ENCODE results near the gene EHMT1.
"Not testable (repeated sequence)": the region's sequence is repeated elsewhere in the genome, so short reads cannot be mapped to it uniquely, and the experiment has no call there.

Gene EHMT1

DNA sequence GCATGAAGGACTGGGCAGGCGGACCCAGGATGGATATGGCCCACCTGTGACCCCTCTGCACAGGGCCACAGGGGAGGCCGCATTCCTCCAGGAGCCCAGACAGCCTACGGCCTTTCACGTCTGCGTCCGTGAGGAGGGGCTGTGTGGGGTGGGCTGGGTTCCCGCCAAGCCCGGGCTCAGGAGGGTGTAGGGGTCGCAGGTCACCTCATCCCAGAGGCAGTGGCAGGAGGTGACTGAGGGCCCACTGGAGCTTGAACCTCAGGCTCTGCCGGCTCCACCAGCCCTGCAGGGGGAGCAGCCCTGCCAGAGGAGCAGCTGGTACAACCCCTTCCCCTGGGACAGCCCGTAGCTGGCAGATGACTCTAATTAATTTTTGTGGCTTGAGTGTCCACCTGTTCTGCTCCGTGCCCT is 218.0 kb downstream of the EHMT1 start:
- peak; percentile 72 for DNase-seq

DNA sequence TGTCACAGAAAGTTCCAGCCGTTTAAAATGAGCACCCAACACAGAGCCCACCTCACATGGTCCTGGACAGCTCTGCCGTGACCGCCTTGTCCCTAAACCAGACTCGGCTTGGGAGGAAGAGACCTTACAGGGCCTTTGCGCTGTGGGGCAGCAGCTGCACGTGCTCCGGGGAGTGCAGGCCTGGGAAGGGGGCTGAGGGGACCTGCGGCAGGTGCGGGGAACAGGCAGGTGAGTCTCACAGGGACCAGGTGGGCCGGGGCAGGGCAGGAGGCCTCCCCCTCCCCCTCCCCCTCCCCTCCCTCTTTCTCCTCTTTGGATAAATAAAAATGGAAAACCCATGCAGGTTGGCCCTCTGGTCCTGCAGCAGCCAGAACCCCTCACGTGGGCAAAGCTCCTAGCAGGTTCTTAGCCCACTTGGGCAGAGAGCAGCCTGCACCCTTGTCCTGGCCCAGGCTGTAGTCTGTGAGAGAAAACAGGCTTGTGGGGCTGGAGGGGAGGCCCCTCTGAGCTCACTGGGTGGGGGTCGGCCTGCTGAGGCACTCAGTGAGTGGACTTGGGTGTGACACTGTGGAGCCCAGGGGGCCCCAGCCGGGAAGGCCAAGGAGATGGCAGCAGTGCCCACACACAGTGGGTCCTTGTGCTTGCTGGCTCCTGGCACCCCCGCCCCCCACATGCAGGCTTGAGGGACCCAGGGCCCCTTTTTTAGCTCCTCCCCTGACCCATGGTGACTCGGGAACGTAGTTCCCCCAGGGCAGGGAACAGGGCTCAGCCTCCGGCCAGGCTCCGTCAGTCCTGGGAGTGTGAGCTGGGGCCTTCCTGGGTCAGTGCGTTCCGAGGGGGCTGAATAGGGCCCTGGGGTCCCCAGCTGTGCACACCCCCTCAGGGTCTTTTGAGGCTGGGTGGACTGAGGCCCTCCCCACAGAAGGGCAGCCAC is 218.8 kb downstream of the EHMT1 start:
- no peak for DNase-seq

DNA sequence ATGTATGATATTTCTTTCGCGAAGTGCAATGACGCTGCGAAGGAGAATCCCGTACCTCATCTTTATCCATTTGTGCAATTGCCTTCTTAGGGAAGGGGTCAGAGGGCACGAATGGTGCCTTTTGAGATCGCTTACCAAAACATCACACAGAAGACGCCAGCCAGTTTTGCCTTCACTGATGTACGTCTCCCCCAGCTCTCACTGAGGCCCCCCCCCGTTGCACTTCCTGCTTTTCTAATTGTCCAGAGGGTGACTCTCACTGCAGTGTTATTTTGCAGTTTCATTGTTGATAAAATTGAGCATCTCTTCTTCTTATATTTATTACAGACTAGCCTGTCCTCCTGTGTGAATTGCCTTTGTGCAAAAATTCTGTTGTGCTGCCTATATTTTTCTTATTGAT is 219.8 kb downstream of the EHMT1 start:
- DNase-seq: no peak

DNA sequence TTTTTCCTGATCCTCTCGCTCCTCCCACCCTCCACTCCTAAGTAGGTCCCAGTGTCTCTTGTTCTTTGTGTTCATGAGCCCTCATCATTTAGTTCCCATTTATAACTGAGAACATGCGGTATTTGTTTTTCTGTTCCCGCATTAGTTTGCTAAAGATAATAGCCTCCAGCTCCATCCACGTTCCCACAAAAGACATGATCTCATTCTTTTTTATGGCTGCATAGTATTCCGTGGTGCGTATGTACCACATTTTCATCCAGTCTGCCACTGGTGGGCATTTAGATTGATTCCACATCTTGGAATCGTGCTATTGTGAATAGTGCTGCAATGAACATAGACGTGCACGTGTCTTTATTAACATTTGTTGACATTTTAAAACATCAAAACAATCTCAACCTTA is 224.6 kb downstream of the EHMT1 start:
- no peak for DNase-seq

DNA sequence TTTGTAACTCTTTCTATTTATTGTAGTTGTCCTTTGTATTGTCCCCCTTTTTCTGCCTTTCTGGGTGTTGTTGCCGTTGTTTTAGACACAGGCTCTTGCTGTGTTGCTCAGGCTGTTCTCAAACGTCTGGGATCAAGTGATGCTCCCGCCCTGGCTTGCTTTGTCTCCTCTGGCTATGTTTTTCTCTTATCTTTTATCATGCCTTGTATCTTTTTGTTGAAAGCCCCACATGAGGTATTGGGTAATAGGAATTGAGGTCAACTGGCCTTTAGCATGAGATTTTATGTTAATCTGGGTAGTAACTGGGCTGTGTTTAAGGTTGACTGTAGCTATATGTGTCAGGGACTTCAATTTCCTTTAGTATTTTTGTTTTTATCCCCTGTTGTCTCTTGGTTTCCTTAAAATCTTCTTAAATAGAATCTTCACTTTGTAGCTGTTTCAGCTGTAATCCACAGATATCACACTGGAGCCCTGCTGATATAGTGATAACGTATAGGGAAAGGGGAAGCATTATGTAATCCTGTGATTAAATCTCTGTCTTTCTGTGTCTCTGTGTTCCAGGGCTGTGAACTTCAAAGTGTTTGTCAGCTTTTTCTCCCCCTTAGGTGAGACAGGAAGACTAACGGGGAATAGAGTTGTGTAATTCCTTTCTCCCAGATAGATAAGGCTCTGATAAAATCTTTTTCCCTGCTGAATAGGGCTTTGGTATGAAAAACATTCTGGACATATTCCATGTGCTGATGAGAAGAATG is 232.9 kb downstream of the EHMT1 start:
- no peak for DNase-seq

DNA sequence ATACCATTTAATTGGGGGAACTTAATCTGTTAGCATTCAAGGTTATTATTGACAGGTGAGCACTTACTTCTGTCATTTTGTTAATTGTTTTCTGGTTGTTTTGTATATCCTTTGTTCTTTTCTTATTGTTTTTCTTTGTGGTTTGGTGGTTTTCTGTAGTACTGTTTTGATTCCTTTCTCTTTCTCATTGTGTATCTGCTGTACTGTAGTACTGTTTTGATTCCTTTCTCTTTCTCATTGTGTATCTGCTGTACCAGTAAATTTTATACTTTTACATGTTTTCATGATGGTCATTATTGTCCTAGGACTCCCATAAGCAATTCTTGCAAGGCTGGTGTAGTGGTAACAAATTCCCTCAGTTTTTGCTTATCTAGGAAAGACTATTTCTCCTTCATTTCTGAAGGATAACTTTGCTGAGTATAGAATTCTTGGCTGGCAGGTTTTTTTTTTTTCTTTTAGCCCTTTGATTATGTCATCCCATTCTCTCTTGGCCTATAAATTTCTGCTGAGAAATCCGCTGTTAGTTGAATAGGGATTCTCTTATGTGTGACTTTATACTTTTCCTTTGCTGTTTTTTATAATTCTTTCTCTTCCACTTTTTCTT is 234.7 kb downstream of the EHMT1 start:
- DNase-seq: no peak

DNA sequence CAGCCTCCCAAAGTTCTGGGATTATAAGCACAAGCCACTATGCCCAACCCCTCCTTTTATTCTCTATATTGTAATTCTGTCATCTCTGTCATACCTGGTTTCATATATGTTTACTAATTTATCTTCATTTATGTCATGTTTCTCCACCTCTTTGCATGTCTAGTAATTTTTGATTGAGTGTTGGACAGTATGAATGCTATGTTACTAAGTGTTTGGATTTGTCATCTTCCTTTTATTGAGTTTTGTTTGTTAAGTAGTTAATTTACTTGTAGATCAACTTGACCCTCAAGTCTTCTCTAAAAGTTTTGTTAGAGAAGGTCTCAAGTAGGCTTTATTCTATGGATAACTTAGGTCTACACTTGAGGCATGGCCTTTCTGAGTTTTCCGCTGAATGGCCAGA is 241.6 kb downstream of the EHMT1 start:
- no peak for DNase-seq

DNA sequence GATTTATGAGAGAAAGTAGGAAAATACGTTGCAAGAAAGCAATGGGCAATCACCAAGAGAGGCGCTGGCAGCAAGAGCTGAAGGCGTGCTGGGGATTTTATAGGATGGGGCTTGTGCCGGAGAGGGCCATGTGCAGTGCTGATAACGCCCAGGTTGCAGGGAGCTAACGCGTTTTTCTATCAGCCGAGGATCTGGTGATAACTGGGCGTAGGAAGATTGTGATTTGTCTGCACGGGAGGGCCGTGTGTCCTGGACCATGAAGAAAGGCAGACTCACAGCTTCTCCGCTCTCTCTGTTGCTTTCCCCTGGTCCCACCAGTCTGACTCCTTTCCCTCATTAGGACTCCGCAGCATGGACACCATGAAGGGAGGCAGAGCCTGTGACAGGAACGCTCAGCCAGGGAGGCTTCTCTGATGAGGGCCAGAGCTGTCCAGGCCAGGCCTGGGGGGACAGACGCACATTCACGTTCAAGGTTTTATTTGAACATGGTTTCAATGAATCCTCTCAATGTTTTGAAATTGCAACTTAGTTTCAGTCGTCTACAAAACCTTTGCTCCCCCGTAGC is 246.9 kb downstream of the EHMT1 start:
- DNase-seq: no peak

DNA sequence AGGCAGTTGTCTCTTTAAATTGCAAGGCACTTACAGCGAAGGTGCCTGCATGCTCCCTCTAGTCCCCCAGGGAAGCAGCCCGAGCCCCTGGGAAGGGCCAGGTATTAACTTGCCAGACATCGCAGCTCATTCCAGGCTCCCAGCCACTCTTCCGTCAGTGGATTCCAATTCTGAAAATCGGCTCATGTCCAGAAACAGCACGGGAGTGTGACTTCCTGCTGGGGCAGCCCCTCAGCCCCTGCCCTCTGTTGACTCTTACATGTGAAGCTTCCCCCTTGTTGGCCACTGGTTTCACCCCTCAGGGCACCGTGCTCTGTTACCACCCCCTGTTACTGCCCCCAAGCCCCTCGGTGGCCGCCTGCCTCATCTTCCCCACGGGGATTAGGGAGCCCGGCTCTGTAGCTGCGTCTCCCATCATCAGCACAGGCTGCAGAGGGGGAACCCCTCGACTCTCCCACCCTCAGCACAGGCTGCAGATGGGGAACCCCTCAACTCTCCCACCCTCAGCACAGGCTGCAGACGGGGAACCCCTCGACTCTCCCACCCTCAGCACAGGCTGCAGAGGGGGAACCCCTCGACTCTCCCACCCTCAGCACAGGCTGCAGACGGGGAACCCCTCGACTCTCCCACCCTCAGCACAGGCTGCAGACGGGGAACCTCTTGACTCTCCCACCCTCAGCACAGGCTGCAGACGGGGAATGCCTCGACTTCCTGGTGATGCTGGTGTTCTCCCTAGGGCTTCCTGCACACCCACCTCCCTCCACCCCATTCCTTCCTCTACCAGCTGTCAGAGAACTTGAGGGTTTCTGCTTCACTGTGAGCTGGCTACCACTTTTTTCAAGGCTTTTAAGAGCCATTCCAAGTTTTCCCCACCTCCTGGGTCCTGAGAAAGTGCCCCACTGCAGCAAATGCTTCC is 247.7 kb downstream of the EHMT1 start:
- DNase-seq: no peak

DNA sequence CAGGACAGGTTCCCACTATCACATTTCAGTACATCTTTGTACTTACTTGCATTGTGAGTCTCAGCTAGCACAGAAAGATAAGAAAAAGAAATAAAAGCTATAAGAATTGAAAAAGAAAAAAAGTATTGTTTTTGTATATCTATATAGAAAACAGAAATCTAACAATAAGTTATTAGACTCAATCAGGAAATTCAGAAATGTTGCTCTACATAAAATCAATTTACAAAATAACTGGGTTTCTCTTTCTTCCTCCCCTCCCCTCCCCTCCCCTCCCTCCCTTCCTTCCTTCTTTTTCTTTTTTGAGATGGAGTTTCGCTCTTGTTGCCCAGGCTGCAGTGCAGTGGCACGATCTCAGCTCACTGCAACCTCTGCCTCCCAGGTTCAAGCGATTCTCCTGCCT is 251.6 kb downstream of the EHMT1 start:
- no peak for DNase-seq

DNA sequence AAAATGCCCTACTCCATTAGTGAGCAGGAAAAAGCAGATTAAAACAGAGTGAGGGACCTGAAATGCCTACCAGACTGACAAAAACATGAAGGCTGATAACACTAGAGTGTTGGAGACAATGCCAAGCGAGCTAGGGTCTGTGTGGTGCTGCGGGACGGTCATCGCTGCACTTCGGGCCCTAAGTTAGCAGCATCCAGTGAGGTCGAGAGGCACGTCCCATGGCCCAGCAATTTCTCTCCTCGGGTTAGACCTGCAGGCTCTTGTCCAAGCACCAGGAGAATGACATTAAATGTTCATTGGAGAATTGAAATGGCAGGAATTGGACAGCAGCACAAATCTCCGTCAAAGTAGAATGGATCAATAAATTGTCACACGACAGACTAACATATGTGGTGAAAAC is 253.5 kb downstream of the EHMT1 start:
- no peak for DNase-seq

DNA sequence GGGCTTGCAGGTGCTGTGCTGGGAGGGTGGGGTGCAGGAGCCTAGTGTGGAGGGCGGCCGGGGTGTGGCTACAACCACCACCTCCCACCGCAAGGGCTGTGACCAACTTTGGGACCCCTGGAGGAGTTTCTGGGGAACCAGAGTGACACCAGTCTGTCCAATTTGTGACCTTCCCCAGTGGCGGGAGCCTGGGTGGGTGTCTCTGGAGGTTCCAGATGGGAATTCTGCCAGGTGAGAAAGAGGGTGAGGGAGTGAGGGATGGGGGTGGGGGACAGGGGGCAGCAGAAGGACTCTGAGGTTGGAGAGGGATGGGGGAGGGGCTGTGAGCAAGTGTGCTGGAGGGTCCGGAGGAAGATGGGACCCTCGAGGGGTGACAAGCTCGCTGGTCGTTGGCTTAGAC is 254.6 kb downstream of the EHMT1 start:
- no peak for DNase-seq

DNA sequence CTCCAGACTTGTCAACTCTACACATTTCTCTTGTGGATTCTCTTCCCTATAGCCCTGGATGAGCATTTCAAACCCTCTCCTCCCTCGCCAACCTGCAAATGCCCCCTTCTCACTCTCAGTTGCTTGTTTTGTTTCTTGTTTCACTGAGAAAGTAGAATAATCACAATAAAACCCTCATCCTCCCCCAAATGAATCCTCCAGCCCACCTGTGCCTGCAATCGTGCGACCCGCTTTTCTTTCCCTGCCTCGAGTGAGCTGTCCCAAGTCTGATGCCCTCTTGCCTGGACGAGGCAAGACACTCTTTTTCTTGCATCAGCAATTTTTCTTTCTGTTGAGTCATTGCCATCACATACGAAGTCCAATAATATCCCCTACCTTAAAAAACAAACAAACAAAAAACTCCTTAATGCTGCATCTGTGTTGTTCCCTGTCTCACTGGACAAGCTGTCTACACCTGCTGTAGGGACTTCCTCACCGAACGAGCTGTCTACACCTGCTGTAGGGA is 255.1 kb downstream of the EHMT1 start:
- no peak for DNase-seq

DNA sequence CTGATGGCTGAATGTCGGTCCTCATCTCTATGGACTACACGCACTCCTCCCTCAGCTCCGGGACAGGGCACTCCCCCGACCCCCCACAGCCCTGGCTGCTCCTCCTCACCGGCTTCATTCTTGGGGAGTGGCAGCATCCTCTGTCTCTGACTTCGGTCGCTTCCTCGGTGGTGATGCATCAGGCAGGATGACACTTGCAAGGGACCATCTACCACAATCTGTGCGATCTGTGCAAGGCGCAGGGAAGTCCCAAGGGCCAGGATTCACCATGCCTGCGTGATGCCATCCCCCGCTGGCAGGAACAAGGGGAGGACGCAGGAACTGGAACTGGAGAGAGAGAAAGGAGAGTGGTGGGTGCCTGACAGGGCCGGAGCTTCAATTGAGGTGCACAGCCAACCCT is 256.5 kb downstream of the EHMT1 start:
- no peak for DNase-seq

DNA sequence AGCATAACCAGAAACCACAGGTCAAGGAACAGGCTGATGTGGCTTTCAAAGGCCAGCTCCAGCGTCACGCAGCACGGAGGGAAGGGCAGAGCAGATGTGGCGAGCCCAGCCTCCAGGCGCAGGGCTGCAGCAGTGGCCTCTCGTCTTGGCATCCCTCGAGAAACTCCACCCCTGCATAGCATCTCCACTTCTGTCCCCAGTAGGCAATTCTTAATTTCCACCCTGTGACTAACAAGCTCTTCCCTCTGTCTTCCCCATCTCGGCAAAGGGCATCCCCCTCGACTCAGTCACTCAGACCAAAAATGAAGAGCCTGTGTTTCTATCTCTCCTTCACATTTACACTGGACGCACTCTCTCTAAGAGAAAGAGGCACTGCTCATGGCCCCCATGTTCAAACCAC is 257.0 kb downstream of the EHMT1 start:
- no peak for DNase-seq

DNA sequence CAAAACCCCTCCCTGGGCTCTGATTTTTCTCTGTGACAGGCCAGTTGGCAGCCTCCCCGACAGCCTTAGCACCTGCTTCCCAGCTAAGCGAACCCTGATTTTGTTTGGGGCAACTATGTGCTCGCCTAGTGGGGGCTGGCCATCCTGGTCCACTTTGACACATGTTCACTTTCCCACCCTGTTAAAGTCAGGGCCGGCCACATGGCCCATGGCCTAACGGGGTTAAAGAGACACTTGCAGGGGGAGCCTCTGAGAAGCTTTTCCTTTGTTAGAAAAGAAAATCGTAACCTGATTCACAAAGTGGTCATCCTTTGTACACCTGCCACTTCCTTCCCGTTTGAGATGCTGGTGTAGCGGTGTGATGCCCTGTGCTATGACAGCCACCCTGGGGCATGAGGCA is 257.5 kb downstream of the EHMT1 start:
- DNase-seq: no peak

DNA sequence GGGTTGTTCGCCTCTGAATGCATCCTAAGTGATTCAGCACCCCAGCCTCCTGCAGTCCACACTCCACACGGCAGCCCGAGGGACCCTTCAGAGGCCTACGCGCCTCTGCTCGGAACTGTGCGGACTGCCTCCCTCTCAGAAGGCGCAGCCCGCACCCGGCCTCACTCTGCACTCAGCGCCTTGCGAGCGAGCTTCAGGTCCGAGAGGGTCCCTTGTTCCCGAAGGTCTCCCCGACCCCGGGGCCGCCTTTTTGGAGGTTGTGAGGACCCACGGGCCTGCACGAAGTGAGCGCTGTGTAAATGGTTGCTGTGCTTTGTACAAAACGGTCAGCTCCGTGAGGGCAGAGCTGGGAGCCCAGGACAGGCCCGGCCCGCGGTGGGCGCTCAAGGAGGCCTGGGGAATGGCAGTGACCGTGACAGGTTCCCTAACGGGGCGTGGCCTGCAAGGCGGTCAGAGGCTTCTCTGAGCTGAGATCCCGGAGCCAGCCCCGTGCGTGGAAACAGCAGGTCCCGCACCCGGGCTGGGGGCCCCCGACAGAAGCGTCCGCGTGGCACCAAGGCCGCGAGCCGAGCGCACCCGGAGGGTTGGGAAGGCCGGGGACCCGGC is 258.1 kb downstream of the EHMT1 start:
- no peak for DNase-seq

DNA sequence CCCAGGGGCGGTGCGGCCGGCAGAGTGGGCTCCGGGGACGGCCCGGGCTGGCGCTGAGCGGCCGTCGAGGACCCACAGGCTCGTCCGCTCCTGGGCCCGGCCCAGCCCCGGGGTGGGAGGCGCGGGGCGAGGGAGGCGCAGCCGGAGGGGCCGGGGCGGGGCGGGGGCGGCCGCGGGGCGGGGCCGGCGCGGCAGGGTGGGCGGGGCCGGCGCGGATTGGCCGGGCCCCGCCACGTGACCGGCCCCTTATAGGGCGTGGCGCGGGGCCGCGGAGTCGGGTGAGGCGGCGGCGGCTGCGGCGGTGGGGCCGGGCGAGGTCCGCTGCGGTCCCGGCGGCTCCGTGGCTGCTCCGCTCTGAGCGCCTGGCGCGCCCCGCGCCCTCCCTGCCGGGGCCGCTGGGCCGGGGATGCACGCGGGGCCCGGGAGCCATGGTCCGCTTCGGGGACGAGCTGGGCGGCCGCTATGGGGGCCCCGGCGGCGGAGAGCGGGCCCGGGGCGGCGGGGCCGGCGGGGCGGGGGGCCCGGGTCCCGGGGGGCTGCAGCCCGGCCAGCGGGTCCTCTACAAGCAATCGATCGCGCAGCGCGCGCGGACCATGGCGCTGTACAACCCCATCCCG is 258.8 kb downstream of the EHMT1 start, which contains the start of gene CACNA1B:
TSS of gene CACNA1B (plus strand) at position 277 of the 617 bp plus-strand sequence. CDS start at position 429, 152 bp downstream.
- not testable (repeated sequence) for DNase-seq

DNA sequence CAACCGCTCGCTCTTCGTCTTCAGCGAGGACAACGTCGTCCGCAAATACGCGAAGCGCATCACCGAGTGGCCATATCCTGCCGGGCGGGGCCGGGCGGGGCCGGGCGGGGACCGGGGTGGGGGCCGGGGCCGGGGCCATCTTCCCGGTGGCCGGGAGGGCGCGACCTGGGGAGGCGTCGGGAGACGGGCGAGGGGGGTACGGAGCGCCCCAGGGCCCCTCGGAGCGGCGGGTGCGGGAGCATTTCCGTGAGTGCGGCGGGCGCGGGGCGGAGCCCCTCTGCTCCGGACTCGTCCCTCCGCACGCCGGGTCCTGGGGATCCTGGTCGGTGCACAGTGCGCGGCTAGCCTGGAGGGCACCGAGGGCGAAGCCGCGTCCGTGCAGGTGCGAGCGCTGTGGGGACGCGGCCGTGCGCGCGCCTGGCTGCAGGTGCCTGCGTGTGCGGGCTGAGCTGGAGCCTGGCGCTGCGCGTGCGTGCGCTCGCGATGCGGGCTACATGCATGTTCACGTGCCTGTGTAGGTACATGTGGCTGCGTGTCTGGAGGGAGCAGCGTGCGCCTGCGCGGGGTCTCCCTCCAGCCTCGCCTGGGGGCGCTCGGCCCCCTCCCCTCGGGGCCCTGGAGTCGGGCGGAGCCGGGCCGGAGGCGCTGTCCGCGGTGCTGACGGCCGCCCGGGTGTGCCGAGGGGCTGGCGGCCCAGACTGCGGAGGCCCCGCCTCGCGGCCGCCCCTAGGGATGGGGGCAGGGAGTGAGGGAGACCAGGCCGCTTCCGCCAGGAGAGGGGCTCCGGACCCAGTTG is 259.5 kb downstream of the EHMT1 start:
- no peak for DNase-seq

DNA sequence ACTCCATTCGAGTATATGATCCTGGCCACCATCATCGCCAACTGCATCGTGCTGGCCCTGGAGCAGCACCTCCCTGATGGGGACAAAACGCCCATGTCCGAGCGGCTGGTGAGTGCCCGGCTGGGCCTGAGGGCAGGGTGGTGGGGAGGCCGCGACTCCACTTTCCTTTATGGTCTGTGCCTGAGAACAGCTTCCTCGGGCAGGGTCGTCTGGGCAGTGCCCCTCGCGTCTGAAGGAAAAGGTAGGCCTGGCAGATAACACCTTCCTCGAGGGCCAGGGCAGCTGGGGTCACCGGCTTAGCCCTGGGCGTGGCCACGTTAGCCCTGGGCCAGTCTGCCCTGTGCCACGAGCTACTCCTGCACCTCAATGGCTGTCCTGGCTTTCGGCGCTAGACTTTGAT is 260.2 kb downstream of the EHMT1 start:
- no peak for DNase-seq
